Neural progenitor cell (in vitro differentiated cells): ENCODE data around the gene HMGN5.

Experiments
- EZH2 ChIP-seq: fragments of 200-600 bp; sonication (generic); IDR thresholded peaks from 2 replicates; pipeline ENCODE4 v1.6.1; 2017; ENCODE audit warnings: antibody characterized with exemption, mild to moderate bottlenecking, moderate library complexity
- EZH2phosphoT487 ChIP-seq: fragments of 200-600 bp; sonication (generic); IDR thresholded peaks from 2 replicates; pipeline ENCODE4 v1.6.1; 2017; ENCODE audit warnings: antibody characterized with exemption
- TF ChIP-seq, protein P1 (sequence below): fragments of 200-600 bp; sonication (generic); IDR thresholded peaks from 2 replicates; pipeline ENCODE4 v1.5.1; 2017; ENCODE audit warnings: antibody characterized with exemption, mild to moderate bottlenecking

DNA sequence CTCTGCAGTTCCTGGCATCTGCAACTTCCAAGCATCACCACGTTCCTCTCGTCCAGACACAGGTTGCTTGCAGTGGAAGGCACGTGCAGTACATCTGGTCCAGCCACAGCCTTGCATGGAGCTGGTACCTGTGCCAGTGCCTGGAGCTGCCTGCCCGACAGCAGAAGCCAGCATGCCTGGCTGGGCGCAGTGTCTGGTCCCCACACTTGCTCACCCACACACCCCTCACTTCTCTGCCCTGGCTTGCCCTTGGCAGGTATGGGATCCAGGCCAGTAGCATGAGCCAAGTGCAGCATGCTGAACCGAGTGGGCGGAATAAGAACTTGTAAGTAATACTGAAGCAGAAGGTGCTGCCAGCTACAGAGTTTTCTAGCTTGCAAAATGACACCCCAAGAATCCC, 40.0 kb upstream of the HMGN5 start:
- TF ChIP-seq, protein P1, sequence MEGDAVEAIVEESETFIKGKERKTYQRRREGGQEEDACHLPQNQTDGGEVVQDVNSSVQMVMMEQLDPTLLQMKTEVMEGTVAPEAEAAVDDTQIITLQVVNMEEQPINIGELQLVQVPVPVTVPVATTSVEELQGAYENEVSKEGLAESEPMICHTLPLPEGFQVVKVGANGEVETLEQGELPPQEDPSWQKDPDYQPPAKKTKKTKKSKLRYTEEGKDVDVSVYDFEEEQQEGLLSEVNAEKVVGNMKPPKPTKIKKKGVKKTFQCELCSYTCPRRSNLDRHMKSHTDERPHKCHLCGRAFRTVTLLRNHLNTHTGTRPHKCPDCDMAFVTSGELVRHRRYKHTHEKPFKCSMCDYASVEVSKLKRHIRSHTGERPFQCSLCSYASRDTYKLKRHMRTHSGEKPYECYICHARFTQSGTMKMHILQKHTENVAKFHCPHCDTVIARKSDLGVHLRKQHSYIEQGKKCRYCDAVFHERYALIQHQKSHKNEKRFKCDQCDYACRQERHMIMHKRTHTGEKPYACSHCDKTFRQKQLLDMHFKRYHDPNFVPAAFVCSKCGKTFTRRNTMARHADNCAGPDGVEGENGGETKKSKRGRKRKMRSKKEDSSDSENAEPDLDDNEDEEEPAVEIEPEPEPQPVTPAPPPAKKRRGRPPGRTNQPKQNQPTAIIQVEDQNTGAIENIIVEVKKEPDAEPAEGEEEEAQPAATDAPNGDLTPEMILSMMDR = no peak
- no peak for TF ChIP-seq EZH2
- no peak for TF ChIP-seq EZH2phosphoT487
